Activated naive CD4-positive, alpha-beta T cell treated with anti-CD3 and anti-CD28 coated beads for 36 hours (primary cell): ENCODE results near the gene ERAL1. TPM values are rescaled to one million over a fixed set of nuclear protein-coding genes. Genes with fewer than 3 reads are reported as not detected.

Experiments used
- CTCF ChIA-PET: fragments of 350-600 bp; sonication (Branson Sonifier 250); formaldehyde crosslinking; loops from one replicate; lab custom pipeline; 2021; ENCODE audit warnings: antibody characterized with exemption; lab: Charles Lee
- DNase-seq: peaks from one replicate; pipeline ENCODE4 v3.0.0-alpha.2; 2020
- H3K27ac Mint-ChIP-seq: one replicate; pipeline ENCODE4 v1.8.0; 2021; ENCODE audit warnings: mild to moderate bottlenecking, mixed read lengths
- H3K27me3 Mint-ChIP-seq: one replicate; pipeline ENCODE4 v1.8.0; 2021; ENCODE audit warnings: low read depth, mixed read lengths
- H3K36me3 Mint-ChIP-seq: one replicate; pipeline ENCODE4 v1.8.0; 2021; ENCODE audit warnings: low read depth, mixed read lengths
- H3K4me1 Mint-ChIP-seq: one replicate; pipeline ENCODE4 v1.8.0; 2021; ENCODE audit warnings: low read depth, mixed read lengths
- H3K4me3 Mint-ChIP-seq: one replicate; pipeline ENCODE4 v1.8.0; 2021; ENCODE audit warnings: mild to moderate bottlenecking, moderate library complexity, mixed read lengths
- H3K9me3 Mint-ChIP-seq: one replicate; pipeline ENCODE4 v1.8.0; 2021; ENCODE audit warnings: mixed read lengths
- intact Hi-C: fragments of 100-400 bp; cut with micrococcal nuclease; formaldehyde crosslinking; loops from one replicate; pipeline ENCODE4 v1.15.1; 2023
- total RNA-seq, 2 experiments: library from RNA; stranded (reverse); gene quantifications; one replicate each; pipeline ENCODE4 v1.2.3, GENCODE V29; 2021

The ERAL1 gene
- total RNA-seq, 2 experiments from 2014 or later = 51.2 to 60.4 TPM

GRCh38 chr17:28895794-28896447 lies 41.1 kb downstream of the ERAL1 start:
- intact Hi-C loops = loop anchor here (2.0 to 10.0 kb wide), 4 partner anchors 21 to 239 kb away; no protein-coding TSS in a partner anchor
- peak overlapping the region; percentile 93 for H3K27ac Mint-ChIP-seq
- peak overlapping the region; percentile 94 for H3K4me3 Mint-ChIP-seq
- no peak for DNase-seq
- no peaks in the 10 kb centered on the region for H3K9me3 Mint-ChIP-seq
- CTCF ChIA-PET = interaction anchor here (1.0 to 5.1 kb wide), 8 partner anchors 17 to 168 kb away, joined by 3 to 30 read pairs (median 4); partner anchors contain the start of genes NEK8 and TLCD1
- H3K4me1 Mint-ChIP-seq = peaks cover 74% of the 10 kb centered on the region
- no peaks in the 10 kb centered on the region for H3K27me3 Mint-ChIP-seq
- peaks cover 35% of the 10 kb centered on the region for H3K36me3 Mint-ChIP-seq

GRCh38 chr17:28896491-28896883 lies 41.7 kb downstream of the ERAL1 start:
- Mint-ChIP-seq H3K4me1 (peaks cover 72% of the 10 kb centered on the region), H3K27ac (peak overlapping the region; percentile 93), H3K4me3 (peak overlapping the region; percentile 94), H3K27me3 (no peaks in the 10 kb centered on the region), H3K36me3 (peaks cover 32% of the 10 kb centered on the region), H3K9me3 (no peaks in the 10 kb centered on the region)
- CTCF ChIA-PET = interaction anchor here (1.0 to 5.1 kb wide), 7 partner anchors 18 to 169 kb away, joined by 3 to 30 read pairs (median 4); partner anchors contain the start of genes NEK8 and TLCD1
- DNase-seq = no peak
- intact Hi-C loops = loop anchor here (2.0 to 10.0 kb wide), 4 partner anchors 20 to 238 kb away; no protein-coding TSS in a partner anchor

- CTCF ChIA-PET = interaction anchor here (0.5 to 5.1 kb wide), 14 partner anchors 14 to 170 kb away, joined by 3 to 30 read pairs (median 4); partner anchors contain the start of genes FAM222B, NEK8 and TLCD1
- Mint-ChIP-seq H3K27ac (peak within 1 kb of the TSS; percentile 93), H3K36me3 (peaks cover 34% of the 10 kb centered on the region), H3K27me3 (no peaks in the 10 kb centered on the region), H3K4me1 (peaks cover 72% of the 10 kb centered on the region), H3K4me3 (peak within 1 kb of the TSS; percentile 94), H3K9me3 (no peaks in the 10 kb centered on the region)
- peak; percentile 88 for DNase-seq
- intact Hi-C loops = loop anchor here (1.0 to 10.0 kb wide), 10 partner anchors 20 to 238 kb away; partner anchors contain the start of genes FAM222B and NEK8
These were observed 42.3 kb downstream of the ERAL1 start, which contains the start of gene FLOT2 for GRCh38 chr17:28896884-28897768. TSS of gene FLOT2 (minus strand) at chr17:28897733. CDS start at chr17:28897574, 159 bp downstream.

GRCh38 chr17:28897769-28898526 lies 43.1 kb downstream of the ERAL1 start:
- intact Hi-C loops = loop anchor here (1.0 to 10.0 kb wide), 10 partner anchors 19 to 237 kb away; partner anchors contain the start of genes FAM222B and NEK8
- peak; percentile 53 for DNase-seq

GRCh38 chr17:28898527-28898955 lies 43.7 kb downstream of the ERAL1 start:
- intact Hi-C loops = loop anchor here (10.0 kb wide), 1 partner anchor 236 kb away; no protein-coding TSS in a partner anchor
- no peaks in the 10 kb centered on the region for H3K27me3 Mint-ChIP-seq
- DNase-seq = no peak
- no peaks in the 10 kb centered on the region for H3K9me3 Mint-ChIP-seq
- peaks cover 32% of the 10 kb centered on the region for H3K36me3 Mint-ChIP-seq
- peaks cover 62% of the 10 kb centered on the region for H3K4me1 Mint-ChIP-seq
- peak overlapping the region; percentile 93 for H3K27ac Mint-ChIP-seq
- no peak overlapping the region for H3K4me3 Mint-ChIP-seq
- CTCF ChIA-PET = interaction anchor here (0.7 to 4.1 kb wide), 11 partner anchors 8 to 172 kb away, joined by 3 to 21 read pairs (median 4); partner anchors contain the start of genes FAM222B and TLCD1

More at GRCh38 chr17:28897769-28898526, 43.1 kb downstream of the ERAL1 start:
- CTCF ChIA-PET = interaction anchor here (0.7 to 4.1 kb wide), 12 partner anchors 9 to 171 kb away, joined by 3 to 21 read pairs (median 4); partner anchors contain the start of genes FAM222B and TLCD1
- Mint-ChIP-seq H3K4me1 (peaks cover 68% of the 10 kb centered on the region), H3K4me3 (peak overlapping the region; percentile 94), H3K27ac (peak overlapping the region; percentile 93), H3K27me3 (no peaks in the 10 kb centered on the region), H3K36me3 (peaks cover 36% of the 10 kb centered on the region), H3K9me3 (no peaks in the 10 kb centered on the region)

- Mint-ChIP-seq H3K36me3 (peaks cover 32% of the 10 kb centered on the region), H3K9me3 (no peaks in the 10 kb centered on the region), H3K27ac (peak overlapping the region; percentile 61), H3K27me3 (no peaks in the 10 kb centered on the region), H3K4me3 (peak overlapping the region; percentile 10), H3K4me1 (peaks cover 54% of the 10 kb centered on the region)
- CTCF ChIA-PET = interaction anchor here (0.6 to 4.1 kb wide), 8 partner anchors 50 to 172 kb away, joined by 3 to 21 read pairs (median 4); partner anchors contain the start of genes FAM222B and TLCD1
- DNase-seq = no peak
- intact Hi-C loops = loop anchor here (10.0 kb wide), 1 partner anchor 235 kb away; no protein-coding TSS in a partner anchor
These were observed 44.5 kb downstream of the ERAL1 start for GRCh38 chr17:28899212-28899815.

GRCh38 chr17:28900986-28901726 lies 46.3 kb downstream of the ERAL1 start:
- intact Hi-C loops = loop anchor here (5.0 kb wide), 1 partner anchor 254 kb away; the partner anchor contains the start of gene BLTP2
- Mint-ChIP-seq H3K9me3 (no peaks in the 10 kb centered on the region), H3K27ac (peak overlapping the region; percentile 88), H3K4me3 (peak overlapping the region; percentile 98), H3K36me3 (peaks cover 32% of the 10 kb centered on the region), H3K4me1 (peaks cover 42% of the 10 kb centered on the region), H3K27me3 (no peaks in the 10 kb centered on the region)
- CTCF ChIA-PET = interaction anchor here (0.6 to 7.1 kb wide), 17 partner anchors 8 to 211 kb away, joined by 3 to 34 read pairs (median 4); partner anchors contain the start of genes FAM222B, NEK8 and TLCD1
- DNase-seq = no peak

- peak; percentile 70 for DNase-seq
- Mint-ChIP-seq H3K9me3 (no peaks in the 10 kb centered on the region), H3K27me3 (no peaks in the 10 kb centered on the region), H3K27ac (peak overlapping the region; percentile 88), H3K4me1 (peaks cover 39% of the 10 kb centered on the region), H3K4me3 (peak overlapping the region; percentile 98), H3K36me3 (peaks cover 35% of the 10 kb centered on the region)
- CTCF ChIA-PET = interaction anchor here (0.6 to 7.1 kb wide), 24 partner anchors 9 to 258 kb away, joined by 3 to 34 read pairs (median 3); partner anchors contain the start of genes BLTP2, ERAL1, FAM222B and NEK8
- intact Hi-C loops = loop anchor here (5.0 kb wide), 1 partner anchor 255 kb away; the partner anchor contains the start of gene BLTP2
These were observed 47.3 kb downstream of the ERAL1 start for GRCh38 chr17:28901866-28902818.
